ENCODE data around the gene ATXN1.

The ATXN1 gene

DNA sequence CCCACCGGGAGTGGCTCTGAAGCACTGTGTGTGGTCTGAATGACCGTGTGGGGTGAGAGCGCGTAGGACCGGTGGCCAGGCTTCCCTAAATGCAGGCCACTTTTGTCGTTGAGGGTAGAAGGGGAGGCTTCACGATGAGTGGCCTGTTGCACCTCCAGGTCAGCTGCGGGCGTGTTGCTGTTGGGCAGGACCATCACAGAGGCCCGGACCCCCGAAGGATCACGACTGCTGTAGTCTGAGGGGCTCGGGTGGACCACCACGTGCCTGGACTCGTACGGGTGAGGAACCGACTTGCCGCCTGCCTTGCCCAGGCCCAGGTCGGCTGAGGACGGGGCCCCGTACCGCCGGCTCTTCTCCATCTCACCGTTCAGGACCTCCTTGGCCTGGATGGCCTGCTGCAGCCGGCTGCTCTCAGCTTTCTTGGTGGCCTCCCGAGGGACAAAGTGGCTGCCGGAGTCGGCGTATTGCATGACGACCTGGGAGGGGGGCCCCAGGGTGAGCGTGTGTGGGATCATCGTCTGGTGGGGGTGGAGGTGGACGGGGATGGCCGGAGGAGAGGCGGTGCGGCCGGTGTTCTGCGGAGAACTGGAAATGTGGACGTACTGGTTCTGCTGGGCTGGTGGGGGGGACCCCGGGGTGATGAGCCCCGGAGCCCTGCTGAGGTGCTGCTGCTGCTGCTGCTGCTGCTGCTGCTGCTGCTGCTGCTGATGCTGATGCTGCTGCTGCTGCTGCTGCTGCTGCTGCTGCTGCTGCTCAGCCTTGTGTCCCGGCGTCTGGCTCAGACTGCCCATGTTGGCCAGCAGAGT is 434.1 kb downstream of the ATXN1 start:
- no peak for DNase-seq (ENCODE audit: low read depth)
- TF ChIP-seq, protein P1, sequence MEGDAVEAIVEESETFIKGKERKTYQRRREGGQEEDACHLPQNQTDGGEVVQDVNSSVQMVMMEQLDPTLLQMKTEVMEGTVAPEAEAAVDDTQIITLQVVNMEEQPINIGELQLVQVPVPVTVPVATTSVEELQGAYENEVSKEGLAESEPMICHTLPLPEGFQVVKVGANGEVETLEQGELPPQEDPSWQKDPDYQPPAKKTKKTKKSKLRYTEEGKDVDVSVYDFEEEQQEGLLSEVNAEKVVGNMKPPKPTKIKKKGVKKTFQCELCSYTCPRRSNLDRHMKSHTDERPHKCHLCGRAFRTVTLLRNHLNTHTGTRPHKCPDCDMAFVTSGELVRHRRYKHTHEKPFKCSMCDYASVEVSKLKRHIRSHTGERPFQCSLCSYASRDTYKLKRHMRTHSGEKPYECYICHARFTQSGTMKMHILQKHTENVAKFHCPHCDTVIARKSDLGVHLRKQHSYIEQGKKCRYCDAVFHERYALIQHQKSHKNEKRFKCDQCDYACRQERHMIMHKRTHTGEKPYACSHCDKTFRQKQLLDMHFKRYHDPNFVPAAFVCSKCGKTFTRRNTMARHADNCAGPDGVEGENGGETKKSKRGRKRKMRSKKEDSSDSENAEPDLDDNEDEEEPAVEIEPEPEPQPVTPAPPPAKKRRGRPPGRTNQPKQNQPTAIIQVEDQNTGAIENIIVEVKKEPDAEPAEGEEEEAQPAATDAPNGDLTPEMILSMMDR (IDR thresholded peaks at IDR 0.05; ENCODE audit: low read depth, low read length, missing control alignments) = no peak
- H3K4me3 ChIP-seq (ENCODE audit: low read depth, low read length) = no peak overlapping the region

DNA sequence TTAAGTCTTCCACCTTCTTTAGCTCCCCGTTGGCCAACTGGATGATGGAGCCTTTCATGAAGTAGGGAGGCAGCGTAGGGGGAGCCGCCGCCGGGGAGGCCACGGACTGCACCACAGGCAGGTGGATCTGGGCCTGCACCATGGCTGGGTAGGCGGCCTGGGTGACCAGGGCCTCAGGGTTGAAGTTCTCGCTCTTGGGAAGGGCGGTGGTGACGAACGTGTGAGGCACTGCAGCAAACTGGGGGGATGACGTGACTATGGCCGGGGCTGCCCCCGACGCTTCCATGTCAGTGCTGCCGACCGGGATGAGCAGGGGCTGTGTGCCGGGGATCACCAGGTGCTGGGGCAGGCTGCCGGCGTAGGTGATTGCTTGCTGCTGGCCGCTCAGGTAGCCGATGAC is 434.7 kb downstream of the ATXN1 start:
- TF ChIP-seq, protein P1 (IDR thresholded peaks at IDR 0.05; ENCODE audit: low read depth, low read length, missing control alignments) = no peak
- no peak for DNase-seq (ENCODE audit: low read depth)
- H3K4me3 ChIP-seq (ENCODE audit: low read depth, low read length) = no peak overlapping the region

DNA sequence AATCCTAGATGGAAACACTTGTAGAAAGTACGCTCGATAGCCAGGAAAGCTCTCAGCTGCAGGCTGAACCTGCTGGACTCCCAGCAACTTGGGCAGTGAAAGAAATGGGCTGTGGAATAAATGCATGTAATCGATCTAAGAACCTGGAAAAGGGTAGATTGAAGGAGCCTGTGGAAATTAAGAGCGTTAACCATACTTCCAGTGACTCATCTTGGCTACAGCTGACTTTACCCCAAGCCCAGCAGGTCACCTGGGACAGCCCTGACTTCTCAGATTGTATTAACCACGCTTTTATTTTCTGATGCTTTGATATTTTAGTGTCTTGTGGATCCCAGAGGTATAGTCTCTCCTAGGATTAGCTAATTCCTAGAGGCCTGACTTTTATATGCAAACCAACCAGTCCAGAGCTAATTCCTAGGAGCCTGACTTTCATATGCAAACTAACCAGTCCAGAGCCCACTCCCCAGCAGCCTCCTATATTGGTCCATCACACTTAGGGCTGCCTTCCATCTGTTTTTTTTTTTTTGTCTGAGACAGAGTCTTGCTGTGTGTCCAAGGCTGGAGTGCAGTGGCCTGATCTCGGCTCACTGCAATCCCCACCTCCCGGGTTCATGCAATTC is 436.5 kb downstream of the ATXN1 start:
- DNase-seq (ENCODE audit: low read depth) = no peak
- TF ChIP-seq, protein P1 (IDR thresholded peaks at IDR 0.05; ENCODE audit: low read depth, low read length, missing control alignments) = no peak
- H3K4me3 ChIP-seq (ENCODE audit: low read depth, low read length) = no peak overlapping the region

DNA sequence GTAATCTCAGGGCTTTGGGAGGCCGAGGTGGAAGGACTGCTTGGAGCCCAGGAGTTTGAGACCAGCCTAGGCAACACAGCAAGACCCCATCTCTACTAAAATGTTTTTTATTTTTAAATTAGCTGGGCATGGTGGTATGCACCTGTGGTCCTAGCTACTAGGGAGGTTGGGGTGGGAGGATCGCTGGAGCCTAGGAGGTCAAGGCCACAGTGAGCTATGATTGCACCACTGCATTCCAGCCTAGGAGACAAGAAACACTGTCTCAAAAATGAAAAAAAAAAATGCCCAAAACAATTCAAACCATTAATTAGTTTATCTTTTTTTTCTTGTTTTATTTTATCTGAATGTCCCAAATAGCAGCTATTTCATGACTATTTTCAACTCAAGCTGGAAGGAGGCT is 437.1 kb downstream of the ATXN1 start:
- no peak overlapping the region for H3K4me3 ChIP-seq (ENCODE audit: low read depth, low read length)
- no peak for DNase-seq (ENCODE audit: low read depth)
- TF ChIP-seq, protein P1 (IDR thresholded peaks at IDR 0.05; ENCODE audit: low read depth, low read length, missing control alignments) = no peak

DNA sequence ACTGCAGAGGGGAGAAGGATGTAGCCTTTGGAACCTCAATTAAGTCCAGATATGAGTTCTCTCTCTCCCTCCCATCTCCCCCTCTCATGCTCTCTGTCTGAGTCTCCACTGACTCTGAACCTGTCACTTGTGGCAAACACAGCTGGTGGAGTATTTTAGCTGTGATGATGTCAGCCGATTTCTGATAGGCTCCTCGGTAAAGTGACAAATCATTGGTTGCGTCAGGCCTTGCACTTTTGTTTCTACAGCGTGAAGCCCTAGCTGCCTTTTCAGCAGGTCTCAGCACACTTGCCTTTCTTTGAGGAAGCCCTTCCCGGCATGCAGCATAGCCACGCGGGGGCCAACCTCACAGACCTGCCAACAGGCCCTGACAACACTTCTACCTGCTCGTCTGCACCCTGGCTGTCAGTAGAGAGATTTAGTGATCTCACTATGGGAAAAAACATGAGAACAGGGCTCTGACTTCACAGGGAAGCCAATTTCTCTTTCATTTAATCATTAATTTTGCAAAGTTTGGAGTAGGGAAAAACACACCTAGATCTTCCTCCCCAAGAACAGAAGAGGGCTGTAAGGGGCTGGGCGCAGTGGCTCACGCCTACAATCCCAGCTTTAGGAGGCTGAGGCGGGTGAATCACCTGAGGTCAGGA is 438.5 kb downstream of the ATXN1 start:
- TF ChIP-seq, protein P1 (IDR thresholded peaks at IDR 0.05; ENCODE audit: low read depth, low read length, missing control alignments) = no peak
- DNase-seq (ENCODE audit: low read depth) = no peak
- no peak overlapping the region for H3K4me3 ChIP-seq (ENCODE audit: low read depth, low read length)

DNA sequence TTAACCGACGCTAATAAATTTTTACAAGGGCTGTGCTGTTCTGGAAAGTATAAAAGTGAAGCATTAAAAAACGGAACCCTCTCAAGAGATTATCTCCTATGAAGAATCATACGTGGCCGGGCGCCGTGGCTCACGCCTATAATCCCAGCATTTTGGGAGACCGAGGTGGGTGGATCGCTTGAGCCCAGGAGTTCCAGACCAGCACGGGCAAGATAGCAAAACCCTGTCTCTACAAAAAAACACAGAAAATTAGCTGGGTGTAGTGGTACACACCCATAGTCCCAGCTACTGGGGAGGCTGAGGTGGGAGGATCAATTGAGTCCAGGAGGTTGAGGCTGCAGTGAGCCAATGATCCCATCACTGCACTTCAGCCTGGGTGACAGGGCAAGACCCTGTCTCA is 439.4 kb downstream of the ATXN1 start:
- no peak overlapping the region for H3K4me3 ChIP-seq (ENCODE audit: low read depth, low read length)
- TF ChIP-seq, protein P1 (IDR thresholded peaks at IDR 0.05; ENCODE audit: low read depth, low read length, missing control alignments) = no peak
- no peak for DNase-seq (ENCODE audit: low read depth)
